Kidney capillary endothelial cell (primary cell): Measurements from ENCODE around the gene TSPAN17.

Experiments used
- DNase-seq: peaks from one replicate; pipeline ENCODE4 v3.0.0-alpha.2; 2018; ENCODE audit warnings: low spot score

The TSPAN17 gene

DNA sequence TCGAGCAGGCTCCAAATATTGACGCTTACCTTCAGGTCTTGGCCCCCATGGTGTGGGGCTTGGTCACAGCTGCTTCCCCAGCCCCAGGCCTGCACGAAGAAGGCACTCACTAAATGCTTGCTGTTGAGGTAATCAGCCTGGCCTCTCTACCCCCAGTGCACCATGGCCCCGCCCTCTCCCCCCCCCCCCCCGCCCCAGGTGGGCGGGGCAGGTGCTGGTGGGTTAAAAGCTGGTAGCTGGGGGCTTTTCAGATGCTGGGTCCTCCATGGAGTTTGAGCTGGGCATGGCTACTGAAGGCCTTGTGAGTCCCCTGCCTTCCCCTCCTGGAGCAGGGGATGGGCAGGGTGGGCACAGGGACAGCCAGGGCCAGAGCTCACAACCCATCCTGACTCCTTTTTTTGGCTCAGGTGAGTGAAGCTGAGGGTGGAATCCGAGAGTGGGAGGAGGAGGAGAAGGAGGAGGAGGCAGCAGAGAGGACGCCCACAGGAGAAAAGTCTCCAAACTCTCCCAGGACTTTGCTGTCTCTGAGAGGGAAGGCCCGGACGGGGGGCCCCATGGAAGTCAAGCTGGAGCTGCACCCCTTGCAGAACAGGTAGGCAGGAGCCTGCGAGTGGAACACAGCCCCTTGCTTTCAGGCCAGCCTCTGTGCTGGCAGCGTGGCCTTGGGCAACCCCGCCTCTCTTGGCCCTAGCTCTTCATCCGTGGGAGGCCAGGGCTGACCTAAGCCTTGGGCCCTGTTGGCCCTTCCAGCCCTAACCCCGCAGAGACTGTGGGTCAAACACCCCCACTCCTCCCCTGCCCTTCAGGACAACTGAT, 4.4 kb upstream of the TSPAN17 start:
- DNase-seq, result no peak

DNA sequence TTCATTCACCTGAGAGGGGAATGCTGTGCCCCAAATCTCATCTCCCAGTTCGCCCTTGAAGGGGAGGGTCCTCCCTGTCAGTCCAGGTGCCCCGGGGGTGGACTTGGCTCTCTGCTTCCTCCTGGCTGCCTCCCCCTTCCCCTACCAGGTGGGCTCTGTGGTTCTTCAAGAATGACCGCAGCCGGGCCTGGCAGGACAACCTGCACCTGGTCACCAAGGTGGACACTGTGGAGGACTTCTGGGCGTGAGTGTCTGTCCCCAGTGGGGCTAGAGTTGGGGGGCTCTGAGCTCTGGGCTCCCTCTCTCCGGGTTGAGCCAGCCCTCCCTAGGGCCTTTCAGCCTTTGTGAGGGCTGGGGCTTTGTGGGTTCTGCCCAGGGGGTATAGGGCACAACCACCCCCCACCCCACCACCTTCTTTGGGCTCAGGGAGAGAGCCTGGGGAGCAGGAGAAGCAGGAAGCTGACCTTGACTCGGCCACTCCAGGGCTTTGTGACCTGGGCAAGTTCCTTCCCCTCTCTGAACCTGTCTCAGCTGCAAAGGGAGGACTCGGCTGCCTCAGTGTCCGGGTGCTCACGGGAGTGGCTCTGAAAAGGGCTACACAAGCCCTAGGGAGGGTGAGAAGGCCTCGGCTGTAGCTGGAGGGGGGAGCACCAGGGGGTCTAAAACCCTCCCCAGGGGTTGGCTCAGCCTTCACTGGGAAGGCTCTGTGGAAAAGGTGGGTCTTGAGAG, 3.6 kb upstream of the TSPAN17 start:
- DNase-seq, result no peak

DNA sequence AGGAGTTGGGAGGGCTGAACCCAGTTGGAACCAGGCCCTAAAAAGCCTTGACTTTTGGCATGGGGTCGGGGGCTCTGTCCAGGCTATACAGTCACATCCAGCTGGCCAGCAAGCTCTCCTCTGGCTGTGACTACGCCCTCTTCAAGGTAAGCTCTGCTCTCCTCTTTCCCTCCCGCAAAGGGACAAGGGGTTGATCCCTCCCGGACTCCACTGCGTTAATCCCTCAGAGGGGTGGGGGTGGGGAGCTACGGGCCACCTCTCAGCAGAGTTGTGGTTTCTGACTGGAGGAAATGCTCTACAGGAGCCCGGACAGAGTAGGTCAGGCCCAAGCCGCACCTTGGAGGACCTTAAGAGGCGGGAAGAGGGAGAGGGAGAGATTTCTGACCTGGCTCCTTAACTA, 3.0 kb upstream of the TSPAN17 start:
- DNase-seq, result no peak

DNA sequence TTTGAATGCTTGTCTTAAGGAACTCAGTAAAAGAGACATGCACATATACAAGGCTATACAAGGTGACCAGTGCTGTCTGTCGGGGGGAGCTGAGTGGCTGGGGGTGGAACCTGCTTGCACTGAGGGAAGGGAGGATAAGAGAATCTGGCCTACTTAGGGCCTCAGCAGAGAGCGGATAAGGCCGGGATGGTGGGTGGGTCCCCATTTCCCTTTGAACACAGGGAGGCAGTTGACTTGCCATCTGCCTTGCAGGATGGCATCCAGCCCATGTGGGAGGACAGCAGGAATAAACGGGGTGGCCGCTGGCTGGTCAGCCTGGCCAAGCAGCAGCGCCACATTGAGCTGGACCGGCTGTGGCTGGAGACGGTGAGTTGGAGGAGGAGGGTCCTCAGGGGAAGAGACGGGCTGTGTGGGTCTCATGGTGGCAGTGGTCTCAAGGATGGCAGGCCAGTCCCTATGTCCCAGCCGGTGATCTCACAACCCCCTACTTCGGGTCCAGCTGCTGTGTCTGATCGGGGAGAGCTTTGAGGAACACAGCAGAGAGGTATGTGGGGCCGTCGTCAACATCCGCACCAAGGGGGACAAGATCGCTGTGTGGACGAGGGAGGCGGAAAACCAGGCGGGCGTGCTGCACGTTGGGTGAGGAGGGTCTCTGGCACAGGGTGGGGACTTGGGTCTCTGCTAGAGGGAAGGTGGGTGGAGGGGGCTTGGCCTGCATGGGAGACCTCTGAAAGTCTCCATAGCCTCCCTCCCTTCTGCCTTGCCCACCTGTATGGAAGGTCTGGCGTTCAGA, 2.2 kb upstream of the TSPAN17 start:
- DNase-seq, result no peak

DNA sequence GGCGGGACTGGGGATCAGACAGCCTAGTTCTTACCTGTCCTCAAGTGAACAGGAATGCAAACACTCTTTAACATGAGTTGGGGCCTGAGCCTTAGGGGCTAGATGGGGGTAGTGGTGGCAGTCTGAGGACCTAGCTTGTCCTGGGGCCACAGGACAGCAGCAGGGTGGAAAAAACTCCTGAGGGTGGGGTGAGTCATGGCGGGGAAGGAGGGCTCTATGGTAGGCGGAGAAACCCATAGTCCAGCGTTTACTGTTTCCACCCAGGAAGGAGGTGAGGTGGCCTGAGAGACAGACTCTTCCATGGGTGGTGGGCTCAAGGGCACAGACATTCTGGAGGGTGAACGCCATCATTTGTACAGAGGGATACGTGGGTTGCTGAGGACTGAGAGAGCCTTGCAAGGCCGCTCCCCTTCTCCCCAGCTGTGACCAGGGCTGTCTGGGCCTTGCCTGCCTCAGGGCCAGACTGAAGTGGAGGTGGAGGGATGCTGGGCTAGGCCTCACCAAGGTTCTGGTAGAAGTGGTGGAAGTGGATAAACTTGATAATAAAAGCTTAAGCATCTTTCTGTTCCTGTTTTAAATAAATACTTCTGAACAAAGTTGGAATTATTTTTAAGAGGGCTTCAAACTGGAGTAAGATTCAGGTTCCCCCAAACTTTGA, 1.1 kb upstream of the TSPAN17 start:
- no peak for DNase-seq

DNA sequence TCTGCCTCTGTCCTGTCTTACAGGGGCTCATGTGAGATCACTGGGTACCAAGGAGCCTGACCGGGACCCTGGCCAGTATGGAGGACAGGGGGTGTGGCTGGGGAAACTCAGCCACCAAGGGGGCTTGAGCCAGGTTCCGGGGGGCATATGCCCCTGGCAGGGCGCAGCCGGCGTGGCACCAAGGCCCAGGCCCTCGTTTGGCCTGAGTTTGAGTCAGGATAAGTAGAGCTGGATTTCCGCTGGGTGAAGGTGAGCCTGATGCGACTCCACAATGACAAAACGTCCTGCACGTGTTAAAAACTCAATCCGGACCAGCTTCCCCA, 616 bp upstream of the TSPAN17 start:
- DNase-seq, result no peak

DNA sequence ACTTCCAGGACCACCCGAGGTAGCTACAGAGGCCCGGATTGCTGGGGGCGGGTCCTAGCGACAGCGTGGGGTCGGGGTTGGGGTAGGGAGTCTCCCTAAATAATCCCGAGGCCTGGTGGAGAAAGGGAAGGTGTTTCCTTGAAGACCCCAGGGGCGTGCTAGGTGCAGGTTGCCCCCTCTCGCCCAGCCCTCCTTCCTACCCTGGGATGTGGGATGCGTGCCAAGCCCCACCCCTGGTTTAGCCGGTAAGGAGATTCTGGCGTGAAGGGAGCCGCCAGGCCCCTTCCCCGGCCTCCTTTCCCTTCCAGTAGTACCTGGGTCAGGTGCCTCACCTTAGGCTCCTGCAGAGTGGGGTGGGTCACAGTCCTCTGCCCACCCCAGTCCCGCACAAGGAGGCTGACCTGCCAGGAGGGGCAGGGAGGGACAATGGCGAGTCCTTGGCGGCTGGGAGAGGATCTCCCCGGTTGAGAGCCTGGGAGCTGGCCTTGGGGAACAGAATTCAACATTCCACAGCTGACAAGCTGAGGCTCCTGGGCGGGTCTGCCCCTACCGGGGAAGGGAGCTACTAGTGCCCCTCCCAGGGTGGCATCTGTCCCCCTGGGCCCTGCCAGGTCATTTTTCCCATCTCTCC, 674 bp downstream of the TSPAN17 start:
- DNase-seq, result no peak

DNA sequence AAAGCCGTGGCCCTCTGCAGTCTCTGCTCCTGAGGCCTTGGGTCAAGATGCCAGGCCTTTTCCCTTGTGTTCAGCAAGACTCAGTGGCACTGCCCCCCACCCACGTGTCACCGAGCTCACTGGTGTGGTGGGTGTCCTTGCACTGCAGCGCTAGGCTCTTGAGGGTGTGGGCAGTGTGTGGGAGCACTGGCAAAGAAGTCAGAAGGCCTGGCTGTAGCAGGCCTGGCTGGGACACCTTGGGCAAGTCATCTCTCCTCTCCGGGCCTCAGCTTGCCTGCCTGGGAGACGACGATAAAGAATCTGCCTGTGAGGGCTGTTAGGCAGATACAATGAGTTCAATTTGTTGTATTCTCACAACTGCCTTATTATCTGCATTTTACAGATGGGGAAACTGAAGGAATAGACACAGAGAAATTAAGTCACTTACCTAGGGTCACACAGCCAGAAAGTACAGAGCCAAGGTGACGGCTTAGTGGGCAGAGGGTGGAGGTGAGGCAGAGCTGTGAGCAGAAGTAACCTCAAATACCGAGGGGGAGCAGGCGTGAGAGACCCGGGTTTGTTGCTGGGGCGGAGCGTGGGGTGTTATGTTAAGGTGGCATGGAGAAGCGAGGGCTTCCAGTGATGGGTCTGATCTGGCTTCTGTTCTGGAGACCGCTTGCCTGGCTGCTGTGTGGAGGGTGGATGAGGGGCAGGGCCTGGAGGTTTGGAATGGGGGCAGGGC, 1.4 kb downstream of the TSPAN17 start:
- DNase-seq, result no peak

DNA sequence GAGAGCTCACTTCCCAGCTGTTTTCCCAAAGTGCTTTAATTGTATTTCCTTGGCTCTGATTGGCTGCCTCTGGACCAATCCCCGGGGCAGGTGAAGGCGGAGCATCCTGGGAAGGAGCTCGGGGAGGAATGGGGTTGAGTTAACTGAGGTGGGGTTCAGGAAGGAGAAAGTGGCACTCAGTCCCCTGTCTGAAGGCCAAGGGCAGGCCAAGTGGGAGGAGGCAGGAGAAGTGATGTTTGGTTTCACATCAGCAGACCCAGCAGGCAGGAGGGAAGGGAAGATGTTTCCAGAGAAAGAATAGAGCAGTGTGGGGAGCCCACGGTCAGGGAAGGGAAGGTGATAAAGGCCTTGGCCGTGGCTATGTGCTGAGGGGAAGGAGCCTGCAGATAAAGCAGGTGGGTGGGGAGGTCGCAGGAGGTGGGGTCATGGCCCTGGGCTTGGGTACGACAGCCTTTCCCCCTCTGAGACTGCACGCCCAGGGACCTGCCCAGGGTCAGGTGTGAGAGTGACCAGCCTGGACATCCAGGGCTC, 3.1 kb downstream of the TSPAN17 start:
- no peak for DNase-seq

DNA sequence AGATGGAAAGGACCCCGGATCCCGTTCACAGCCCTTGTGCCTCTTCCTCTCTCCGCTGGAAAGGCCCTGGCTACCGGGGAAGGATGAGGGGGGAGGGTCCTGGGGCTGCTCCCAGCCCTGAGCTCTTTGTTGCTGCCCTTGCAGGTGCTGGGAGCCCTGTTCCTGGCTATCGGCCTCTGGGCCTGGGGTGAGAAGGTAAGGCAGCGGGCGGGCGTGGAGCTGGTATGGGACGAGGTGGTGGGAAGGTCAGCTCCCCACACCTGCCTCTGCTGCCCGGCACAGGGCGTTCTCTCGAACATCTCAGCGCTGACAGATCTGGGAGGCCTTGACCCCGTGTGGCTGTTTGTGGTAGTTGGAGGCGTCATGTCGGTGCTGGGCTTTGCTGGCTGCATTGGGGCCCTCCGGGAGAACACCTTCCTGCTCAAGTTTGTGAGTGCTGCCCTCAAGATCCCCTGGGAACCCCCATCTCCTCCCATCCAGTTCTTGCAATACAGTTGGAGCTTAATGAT, 4.2 kb downstream of the TSPAN17 start:
- no peak for DNase-seq

DNA sequence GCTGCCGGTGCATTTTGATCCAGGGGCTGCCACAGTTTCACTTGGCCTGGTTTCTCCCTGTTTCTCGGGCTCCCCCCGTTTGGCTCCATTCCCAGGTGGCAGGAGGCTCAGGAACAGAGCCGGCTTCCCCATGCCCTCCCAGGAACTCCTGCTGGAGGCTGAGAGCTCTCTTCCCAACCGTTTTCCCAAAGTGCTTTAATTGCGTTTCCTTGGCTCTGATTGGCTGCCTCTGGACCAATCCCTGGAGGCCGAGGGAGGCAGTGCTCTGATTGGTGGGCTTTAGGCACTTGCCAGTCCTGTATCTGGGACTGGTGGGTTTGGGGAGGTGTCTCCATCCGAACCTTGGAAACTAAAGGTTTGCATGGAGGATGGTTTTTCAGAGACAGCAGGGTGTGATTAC, 4.9 kb downstream of the TSPAN17 start:
- no peak for DNase-seq

DNA sequence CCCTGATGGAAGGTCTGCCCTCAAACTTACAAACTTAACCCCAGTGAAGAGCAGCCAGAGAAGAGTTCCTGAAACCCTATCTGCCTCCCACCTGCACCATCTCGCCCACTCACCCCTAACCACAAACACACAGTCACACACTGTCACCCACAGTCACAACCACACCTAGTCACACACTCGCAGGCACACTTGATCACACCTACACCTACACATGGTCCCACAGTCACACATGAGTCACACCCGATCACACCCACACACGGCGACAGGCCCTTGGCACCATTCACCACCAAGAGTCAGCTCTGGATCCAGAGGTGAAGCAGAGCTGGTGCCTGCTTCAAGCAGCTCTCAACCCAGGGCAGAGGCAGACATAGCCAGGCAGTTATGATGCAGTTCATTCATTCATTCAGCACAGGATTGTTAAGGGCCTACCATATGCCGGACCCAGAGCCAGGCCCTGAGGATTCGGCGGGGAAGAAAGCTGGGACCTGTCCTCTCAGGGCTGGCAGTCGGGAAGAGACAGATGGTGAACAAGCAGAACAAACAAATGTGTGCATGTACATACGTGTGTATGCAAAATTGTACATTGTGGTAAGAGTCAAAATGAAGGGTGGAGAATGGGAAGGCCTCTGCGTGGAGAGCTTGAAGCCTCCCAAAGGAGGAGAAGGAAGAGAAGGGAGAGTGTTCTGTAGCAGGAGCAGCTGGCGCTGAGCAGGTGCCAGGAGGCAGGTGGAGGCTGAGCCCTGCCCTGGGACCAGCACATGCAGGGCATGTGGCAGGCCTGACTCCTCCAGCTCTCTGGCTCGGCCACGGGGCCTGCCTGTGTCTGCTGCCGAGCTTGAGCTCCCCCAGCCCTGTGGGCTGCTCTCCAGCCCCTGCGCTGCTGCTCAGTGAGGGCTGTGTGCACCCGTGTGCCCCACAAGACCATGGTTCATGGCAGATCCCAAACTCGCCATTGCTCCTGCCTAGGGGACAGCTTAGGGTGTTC, 6.4 kb downstream of the TSPAN17 start:
- no peak for DNase-seq

DNA sequence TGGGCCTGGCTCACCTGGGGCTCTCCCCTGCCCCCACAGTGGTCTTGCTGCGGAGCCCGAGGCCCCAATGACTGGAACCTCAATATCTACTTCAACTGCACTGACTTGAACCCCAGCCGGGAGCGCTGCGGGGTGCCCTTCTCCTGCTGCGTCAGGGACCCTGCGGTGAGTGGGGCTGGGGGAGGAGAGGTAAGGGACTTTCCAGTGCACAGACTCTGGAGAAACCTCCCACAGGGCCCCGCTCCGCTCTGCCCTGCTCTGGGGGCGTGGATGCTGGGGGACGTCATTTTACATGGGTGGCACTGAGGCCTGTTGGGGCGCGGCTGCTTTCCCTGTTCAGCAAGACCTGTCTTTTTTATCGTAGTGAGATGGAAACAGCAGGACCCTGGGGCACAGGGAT, 7.6 kb downstream of the TSPAN17 start:
- no peak for DNase-seq

DNA sequence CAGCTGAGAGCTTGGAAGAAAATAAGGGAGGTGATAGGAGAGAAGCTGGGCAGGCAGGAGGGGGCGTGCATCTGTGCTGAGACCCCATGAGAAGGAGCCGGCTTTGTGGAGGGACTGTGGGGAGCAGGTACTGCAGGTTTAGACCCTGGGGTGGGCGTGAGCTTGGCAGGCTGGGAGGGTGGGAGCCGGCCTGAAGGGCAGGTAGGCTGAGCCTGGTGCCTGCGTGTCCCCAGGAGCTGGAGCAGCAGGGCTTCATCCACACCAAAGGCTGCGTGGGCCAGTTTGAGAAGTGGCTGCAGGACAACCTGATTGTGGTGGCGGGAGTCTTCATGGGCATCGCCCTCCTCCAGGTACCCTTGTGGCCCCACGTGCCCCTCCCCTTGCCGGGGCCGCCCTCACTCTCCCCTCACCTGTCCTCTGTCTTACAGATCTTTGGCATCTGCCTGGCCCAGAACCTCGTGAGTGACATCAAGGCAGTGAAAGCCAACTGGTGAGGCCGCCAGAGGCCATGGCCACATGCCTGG, 9.2 kb downstream of the TSPAN17 start:
- DNase-seq, result no peak

DNA sequence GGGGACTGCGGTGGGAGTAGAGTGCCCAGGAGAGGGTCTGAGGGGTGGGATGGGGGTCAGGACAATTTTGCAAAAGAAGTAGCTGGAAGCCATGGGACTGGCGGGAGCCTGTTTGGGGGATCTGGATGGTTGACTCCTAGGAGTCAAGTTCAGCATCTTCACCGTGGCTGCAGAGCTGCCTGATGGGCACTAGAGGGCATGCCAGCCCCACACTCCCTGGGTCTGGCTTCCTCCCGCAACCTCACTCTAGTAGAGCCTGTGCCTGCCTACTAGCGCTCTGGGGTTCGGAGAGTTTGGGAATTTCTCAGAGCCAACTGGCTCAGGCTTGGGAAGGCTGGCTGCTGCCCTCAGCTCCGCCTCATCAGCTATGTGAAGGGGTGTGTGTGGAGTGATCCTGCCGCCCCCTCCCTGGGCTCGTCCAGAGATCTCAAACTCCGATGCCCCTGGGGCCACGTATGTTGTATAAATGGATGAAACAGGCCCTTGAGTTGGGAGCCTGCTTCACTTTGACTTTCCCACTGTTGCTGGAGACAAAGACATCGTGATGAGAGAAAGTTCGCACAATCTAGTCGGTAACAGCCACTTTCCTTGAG, 10.8 kb downstream of the TSPAN17 start:
- DNase-seq, result peak; percentile 76

DNA sequence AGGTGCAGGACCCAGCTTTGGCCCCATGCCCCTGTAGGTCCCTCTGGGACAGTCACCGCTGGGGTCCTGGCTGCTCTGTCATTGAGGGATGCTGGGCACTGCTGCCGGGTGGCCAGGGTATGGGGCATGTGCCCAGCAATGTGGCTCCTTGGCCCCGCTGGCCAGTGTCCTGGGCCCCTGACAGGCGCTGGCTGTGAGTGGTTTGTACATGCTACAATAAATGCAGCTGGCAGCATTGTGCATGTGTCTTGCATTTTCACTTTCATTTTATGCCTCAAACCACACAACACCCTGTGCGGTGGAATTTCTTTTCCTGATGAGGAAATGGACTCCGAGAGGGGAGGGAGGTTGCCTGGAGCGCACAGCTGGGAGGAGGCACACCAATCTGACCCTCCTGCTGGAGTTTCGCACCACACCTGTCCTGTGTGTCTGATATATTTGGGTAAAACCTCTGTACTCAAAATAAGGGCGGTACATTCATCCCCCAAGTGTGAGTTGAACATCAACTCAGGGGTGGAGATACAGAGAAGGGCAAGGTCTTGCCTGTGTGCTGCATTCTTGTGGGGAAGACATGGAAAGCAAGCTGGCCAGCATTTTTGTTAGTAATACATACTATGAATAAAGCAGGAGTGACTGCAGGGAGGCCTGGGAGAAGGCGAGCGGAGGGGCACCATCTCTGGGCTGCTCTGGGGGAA, 11.7 kb downstream of the TSPAN17 start:
- no peak for DNase-seq

DNA sequence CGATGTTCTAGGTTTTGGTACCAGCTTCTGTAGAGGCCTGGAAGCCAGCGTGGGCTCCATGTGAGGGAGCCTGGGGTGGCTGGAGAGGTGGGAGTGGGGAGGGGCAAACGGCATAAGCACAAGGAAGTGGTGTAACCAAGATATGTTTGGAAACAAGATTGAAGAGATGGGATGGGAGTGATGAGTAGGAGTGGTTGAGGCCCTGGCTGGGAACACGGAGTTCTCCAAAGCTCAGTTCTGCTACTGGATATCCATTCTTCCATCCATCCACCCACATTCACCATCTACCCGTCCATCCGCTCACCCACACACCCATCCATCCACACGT, 12.2 kb downstream of the TSPAN17 start:
- DNase-seq, result no peak

DNA sequence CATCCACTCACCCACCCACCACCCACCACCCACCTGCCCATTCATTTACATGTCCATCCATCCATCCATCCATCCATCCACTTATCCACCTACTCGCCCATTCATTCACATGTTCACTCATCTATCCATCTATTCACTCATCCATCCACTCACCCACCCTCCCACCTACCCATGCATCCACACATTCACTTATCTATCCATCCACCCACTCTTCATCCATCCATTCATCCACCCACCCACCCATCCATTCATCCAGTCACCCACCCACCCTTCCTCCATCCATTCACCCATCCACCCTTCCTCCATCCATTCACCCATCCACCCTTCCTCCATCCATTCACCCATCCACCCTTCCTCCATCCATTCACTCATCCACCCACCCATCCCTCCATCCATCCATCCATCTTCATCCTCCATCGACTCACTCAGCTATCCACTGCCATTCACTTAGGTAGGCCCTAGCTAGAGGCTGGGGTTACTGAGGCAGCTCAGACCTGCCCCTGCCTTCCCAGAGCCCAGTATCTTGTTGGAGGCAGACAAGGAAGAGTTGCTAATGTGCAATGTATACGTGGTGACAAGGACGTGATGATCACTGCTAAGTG, 12.7 kb downstream of the TSPAN17 start:
- DNase-seq, result no peak
